Stimulated activated CD8-positive, alpha-beta memory T cell treated with anti-CD3 and anti-CD28 coated beads, Interleukin-2, amount 100 ng/mL, for 1 hour (primary cell): ENCODE data around the gene ZRANB1.

Source experiments
- DNase-seq, 2 donors: peaks; one replicate each; pipeline ENCODE4 v3.0.0-alpha.2; 2020; ENCODE audit warnings: low read depth in 2 of 2

Gene ZRANB1

DNA sequence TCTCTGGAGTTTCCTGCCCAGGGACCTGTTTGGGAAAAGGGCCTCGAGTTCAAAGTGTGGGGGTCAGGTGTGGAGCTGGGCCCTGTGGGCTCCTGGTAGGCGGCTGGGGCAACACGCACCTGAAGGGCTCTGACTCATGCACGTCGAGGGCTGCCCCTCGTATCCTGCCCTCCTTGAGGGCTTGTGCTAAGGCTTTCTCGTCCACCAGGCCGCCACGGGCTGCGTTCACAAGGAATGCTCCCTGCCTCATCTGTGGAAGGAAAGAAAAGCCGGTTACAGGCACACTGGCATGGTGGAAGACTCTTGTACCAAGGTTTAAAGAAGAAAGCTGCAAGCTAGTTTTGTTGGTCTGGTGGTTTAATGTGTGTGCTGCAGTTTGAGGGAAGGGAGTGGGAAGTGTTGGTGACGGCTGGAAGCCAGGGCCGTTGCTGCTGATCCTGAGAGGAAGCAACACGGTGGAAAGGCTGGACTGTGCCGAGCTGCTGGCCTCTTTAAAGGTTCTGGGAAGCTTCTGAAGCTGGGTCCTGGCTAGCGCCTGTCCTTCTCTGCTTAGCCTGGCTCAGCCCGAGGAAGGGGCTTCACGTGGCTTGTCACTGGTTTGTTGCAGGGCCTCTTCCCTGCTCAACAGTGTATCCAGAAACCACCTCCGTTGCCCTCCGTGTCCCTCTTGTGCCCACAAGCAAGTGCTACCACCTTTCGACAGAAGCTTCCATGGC lies 52.0 kb downstream of the ZRANB1 start:
- DNase-seq = no peak

DNA sequence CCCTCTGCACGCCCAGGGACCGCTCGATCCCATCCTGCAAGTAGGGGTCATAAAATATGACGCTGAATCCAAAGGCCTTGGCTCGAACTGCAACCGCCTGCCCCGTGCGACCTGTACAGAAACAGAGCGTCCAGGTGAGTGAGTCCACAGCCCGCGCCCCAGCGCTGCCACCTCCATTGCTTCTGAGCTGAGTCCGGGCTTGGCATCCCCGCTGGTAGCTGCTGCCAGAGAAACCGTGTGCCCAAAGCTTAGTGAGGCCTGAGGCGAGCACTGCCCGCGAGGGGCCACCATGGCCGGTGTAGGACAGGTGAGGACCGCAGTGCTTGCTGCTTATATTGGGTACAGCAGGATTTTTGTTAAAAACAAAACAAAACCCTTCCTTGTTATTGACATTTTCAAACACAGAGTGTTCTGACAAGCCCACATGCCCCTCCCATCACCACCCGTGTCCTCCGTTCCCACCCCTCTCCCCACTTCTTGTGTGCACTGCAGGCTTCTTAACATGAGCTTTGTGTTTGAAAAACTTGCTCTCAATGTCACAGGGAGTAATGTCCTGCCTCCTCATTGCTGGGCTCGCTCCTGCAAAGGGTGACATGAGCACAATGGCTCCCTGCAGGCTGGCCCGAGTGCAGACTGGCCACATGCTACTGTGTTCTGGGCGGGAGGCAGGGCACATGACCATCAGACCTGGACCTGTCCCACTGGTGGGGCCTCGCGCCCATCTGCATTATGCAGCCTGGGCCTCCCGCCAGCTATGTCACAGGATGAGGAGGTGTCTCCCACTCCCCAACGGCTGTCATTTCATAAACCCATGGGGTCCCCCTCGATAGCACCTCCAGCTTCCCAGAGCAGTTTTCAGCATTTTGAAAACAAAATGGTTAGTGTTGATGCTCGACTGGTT lies 52.9 kb downstream of the ZRANB1 start:
- no peak for DNase-seq

DNA sequence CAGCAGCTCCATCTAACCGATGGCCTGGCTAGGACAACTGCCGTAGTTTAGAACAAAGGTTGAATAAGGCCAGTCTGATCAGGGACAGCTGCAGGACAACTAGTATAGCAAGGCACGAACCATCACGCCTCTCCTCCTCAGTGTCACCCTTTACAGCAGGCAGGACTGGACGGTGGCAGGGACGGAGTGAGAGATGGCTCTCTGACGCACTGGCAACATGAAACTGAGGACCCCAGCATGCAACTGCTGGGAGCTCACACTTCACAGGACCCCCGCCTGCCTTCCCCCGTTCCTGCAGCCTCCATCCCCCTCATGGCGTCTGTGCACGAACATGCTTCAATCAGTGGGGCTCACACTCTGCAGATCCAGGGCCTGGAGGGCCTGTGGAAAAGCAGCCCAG lies 53.7 kb downstream of the ZRANB1 start:
- no peak for DNase-seq

DNA sequence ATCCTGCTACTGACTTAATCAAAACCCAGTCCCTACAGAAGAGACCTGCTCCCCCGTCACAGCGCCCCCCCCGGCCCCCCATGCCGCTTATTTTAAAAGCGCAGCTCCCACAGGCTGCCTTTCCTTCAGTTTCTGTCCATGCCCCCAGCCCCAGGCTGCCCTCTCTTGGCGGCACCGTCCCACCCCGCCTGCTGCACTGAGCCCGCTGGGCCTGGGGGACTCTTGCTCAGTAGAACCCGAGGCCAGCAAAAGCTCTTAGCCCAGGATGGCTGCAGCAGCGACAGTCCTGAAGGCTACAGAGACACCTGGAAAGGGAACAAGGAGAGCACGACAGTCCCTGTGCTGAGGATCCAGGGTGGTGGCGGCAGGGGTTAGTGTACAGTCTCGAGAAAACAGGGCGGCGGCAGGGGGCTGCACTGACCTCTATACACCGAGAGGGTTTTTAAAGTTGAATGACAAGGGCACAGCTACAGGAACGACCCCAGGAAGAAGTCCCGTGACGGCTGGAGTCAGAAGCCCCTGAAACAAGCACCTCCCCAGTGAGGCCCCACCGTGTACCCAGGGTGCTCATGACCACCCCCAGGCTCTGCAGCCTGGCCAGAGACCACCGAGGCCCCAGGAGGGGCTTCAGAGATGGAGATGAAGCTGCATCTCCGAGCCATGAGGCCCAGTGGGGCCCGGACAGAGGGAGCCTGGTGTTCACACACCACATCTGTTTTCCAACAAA lies 54.4 kb downstream of the ZRANB1 start:
- no peak for DNase-seq

- DNase-seq = no peak
Measured at GRCh38 chr10:124996854-124997215, 54.9 kb downstream of the ZRANB1 start.

GRCh38 chr10:124997306-124997705 lies 55.4 kb downstream of the ZRANB1 start:
- no peak for DNase-seq

DNA sequence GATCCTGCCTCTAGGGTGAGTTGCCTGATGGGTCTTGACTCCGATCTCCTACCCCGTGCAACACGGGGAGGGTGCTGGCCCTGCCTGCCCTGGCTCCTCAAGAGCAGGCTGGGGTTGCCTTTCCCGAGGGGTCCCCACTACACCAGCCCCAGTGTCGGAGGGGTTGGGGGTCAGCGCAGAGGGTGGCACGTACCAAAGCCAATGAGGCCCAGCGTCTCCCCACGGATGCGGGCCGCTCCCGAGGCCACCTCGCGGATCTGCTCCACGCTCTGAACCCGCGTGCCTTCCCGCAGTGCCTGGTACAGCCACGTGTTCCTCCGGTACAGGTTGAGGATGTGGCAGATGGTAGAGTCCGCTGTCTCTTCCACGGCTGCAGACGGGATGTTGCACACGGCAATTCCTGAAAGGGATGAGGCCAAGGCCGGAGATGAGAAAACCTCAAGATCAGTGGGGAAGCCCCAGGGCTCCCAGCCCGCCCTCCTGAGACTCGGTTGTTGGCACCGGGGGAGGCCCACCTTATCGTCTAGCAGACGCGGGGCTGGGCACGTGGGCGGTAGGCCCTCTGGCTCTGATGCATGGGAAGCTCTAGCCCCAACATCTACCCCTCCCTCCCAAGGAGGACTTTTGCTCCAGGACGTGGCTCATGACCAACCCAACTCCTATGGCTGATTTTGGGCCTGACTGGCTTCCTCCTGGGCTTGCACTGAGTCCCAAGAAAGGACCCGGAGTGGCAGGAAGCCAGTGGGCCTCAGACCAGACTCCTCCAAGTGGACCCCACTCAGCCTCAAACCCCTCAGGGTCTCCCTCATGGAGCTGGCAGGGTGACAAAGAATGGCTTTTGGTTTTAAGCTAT lies 56.1 kb downstream of the ZRANB1 start:
- DNase-seq = no peak

GRCh38 chr10:124998624-124999291 lies 56.8 kb downstream of the ZRANB1 start:
- no peak for DNase-seq

GRCh38 chr10:124999433-125000365 lies 57.8 kb downstream of the ZRANB1 start:
- DNase-seq = no peak

DNA sequence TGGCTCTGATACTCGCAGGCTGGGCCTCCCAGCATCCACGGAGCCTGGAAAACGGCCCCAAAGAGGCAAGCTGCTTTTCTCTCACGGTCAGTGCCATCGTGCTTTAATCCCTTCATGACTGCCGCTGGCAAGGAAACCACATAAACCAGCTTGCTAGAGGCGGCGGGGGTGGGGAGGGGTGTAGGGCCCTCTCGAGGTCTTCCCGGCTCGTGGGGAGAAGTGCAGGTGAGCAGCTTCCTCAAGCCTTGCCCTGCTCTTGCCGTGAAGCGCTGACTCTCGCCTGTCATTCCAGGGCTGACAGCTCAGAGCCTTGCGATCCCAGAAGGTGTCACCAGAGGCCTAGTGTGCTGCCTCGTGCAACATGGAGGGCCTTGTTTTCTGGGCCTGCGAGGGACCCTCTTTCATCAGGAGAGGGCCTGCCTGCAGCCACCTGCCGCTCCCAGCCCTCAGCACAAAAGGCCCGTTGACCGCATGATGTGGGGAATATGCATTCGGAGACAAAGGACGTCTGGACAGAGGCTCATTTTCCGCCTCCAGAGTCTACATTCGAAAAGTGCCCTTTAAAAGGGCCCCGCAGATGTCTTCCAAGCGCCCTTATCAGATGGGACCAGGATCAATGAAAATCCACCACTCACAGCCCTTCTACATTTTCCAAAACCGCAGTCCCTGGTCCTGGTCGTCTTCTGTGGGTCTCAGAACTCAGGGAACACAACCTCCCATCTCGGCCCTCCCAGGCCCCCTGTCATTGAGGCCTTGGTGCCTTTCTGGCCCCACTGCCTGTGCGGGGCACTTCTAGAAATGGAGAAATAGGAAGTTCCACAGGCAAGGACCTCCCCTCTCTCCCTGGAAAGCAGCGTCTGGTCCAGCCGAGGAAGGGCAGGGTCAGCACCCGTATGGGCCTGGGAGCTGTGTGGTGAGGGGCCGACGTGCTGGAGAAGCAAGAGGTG lies 58.7 kb downstream of the ZRANB1 start:
- no peak for DNase-seq

- DNase-seq = no peak
Measured at GRCh38 chr10:125001313-125002046, 59.6 kb downstream of the ZRANB1 start.

GRCh38 chr10:125002047-125002422 lies 60.1 kb downstream of the ZRANB1 start:
- no peak for DNase-seq

GRCh38 chr10:125002423-125003145 lies 60.7 kb downstream of the ZRANB1 start:
- DNase-seq = no peak

DNA sequence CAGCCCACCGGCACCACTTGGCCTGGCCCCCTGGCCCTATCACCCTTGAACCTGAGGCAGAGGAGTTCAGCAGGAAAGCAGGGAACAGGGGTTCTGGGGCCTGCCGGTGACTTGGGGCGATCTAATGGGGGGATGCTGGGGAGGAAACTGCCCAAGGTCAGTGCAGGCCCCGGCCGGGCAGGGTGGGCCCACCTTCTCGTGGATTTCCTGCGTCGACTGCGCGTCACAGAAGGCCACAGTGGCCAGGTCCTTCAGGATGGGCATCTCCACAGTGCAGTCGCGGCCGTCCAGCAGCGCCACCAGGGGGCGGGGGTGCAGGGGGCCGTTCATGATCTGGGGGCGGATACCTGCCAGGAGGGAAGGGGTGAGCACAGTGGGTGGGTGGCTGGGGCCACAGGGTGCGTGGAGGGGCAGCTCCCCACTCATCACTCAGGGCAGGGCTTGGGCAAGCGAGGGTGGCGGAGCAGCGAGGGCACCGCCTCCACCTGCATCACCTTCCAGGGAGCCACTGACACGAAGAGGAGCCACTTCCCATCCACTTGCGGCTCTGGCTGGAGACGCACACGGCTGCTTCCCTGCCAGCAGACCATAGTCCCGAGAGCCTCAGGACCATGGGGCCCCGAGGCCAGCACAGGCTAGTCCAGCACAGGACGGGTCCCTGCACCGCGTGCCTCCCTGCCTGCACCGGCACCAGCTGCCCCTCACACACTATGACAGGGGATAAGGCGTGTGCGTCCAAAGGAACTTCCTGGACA lies 61.4 kb downstream of the ZRANB1 start:
- no peak for DNase-seq

DNA sequence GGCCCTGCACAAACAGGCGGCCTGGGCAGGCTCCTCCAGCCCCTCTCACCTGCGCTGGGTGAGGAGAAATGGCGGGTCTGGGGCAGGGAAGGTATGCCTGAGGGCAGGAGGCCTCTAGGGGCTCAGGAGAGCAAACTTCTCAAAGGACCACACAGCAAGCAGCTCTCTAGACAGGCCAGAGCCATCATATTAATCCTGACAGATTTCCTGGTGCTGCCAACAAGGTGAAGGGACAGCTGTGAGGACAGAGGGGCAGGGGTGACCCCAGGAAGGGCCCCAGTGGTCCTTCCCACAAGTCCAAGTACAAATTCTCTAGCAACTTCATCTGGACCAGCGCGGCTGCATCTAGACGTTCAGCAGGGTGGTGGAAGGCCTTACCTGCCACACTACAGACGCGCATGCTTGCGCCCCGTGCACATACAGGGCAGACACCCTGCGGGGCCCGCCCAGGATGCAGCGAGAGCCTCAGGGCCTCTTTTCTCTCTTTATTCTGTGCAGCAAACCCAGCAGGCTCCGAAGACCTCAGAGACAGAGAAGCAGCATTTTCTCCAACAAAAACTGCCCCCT lies 62.1 kb downstream of the ZRANB1 start:
- no peak for DNase-seq

GRCh38 chr10:125004571-125005311 lies 62.8 kb downstream of the ZRANB1 start:
- no peak for DNase-seq
